HFFc6 (cell line): ENCODE results near the gene TSPAN18. TPM values are rescaled to one million over a fixed set of nuclear protein-coding genes. Genes with fewer than 3 reads are reported as not detected.

Experiments
- DNase-seq: peaks from one replicate; pipeline ENCODE4 v3.0.0-alpha.2; 2018
- H3K27ac Mint-ChIP-seq: 2 replicates; pipeline ENCODE4 v1.8.0; 2020; ENCODE audit warnings: mild to moderate bottlenecking, mixed read lengths
- H3K27me3 Mint-ChIP-seq: 2 replicates; pipeline ENCODE4 v1.8.0; 2021; ENCODE audit warnings: mild to moderate bottlenecking, moderate library complexity, mixed read lengths; ENCODE audit not compliant: insufficient read depth
- H3K36me3 Mint-ChIP-seq: 2 replicates; pipeline ENCODE4 v1.8.0; 2021; ENCODE audit warnings: low read depth, mixed read lengths
- H3K4me1 Mint-ChIP-seq: 2 replicates; pipeline ENCODE4 v1.8.0; 2020; ENCODE audit warnings: low read depth, mixed read lengths
- H3K4me3 Mint-ChIP-seq: 2 replicates; pipeline ENCODE4 v1.8.0; 2020; ENCODE audit warnings: mild to moderate bottlenecking, moderate library complexity, mixed read lengths
- H3K9me3 Mint-ChIP-seq: 2 replicates; pipeline ENCODE4 v1.8.0; 2020; ENCODE audit warnings: mild to moderate bottlenecking, mixed read lengths
- total RNA-seq, 6 experiments: library from RNA; stranded (reverse); fragmentation: NEBNext Ultra II Directional; extraction: Animal tissue kit (Norgen Biotek cat#: 25700); gene quantifications; 2 replicates in 1 of 6; 3 replicates in 5 of 6; pipeline ENCODE4 v1.2.3, GENCODE V29; 2021
- TF ChIP-seq, protein P1 (sequence below): fragments of 200-600 bp; sonication (generic); IDR thresholded peaks from 2 replicates; pipeline ENCODE4 v1.5.0; 2021; ENCODE audit warnings: antibody characterized with exemption, mild to moderate bottlenecking

TSPAN18 gene
- total RNA-seq, 6 experiments from 2014 or later = 0.09 TPM; not detected in 5

DNA sequence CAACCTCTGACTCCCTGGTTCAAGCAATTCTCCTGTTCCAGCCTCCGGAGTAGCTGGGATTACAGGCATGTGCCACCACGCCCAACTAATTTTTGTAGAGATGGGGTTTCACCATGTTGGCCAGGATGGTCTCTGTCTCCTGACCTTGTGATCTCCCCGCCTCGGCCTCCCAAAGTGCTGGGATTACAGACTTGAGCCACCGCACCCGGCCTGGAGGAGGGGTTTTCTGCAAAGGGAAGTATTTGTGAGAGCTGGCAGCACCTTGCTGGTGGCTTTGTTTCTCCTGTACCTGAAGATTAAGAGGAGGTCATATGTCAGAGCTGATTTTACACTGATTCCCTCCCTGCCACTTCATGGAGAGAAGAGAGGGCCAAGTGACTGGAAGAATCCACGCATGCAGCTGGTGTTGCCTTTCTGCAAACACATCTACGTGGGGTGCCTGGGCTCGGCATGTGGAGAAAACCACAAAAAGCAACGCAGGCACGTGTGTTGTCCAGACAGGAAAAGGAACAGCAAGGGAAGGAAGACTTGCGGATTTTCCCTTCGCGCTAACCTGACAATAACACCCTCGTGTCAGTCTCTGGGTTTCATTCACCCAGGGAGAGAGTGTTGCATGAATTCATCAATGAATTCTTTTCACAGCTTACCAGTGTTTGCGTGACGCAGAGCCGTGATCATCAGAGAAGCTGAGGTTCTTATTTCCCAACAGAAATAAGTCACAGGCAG is 61.9 kb downstream of the TSPAN18 start:
- no peak overlapping the region for H3K4me3 Mint-ChIP-seq
- TF ChIP-seq, protein P1, sequence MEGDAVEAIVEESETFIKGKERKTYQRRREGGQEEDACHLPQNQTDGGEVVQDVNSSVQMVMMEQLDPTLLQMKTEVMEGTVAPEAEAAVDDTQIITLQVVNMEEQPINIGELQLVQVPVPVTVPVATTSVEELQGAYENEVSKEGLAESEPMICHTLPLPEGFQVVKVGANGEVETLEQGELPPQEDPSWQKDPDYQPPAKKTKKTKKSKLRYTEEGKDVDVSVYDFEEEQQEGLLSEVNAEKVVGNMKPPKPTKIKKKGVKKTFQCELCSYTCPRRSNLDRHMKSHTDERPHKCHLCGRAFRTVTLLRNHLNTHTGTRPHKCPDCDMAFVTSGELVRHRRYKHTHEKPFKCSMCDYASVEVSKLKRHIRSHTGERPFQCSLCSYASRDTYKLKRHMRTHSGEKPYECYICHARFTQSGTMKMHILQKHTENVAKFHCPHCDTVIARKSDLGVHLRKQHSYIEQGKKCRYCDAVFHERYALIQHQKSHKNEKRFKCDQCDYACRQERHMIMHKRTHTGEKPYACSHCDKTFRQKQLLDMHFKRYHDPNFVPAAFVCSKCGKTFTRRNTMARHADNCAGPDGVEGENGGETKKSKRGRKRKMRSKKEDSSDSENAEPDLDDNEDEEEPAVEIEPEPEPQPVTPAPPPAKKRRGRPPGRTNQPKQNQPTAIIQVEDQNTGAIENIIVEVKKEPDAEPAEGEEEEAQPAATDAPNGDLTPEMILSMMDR = no peak
- DNase-seq = no peak
- H3K9me3 Mint-ChIP-seq = no peaks in the 10 kb centered on the region
- H3K4me1 Mint-ChIP-seq = no peaks in the 10 kb centered on the region
- no peaks in the 10 kb centered on the region for H3K36me3 Mint-ChIP-seq
- no peak overlapping the region for H3K27ac Mint-ChIP-seq
- peaks cover 64% of the 10 kb centered on the region for H3K27me3 Mint-ChIP-seq

DNA sequence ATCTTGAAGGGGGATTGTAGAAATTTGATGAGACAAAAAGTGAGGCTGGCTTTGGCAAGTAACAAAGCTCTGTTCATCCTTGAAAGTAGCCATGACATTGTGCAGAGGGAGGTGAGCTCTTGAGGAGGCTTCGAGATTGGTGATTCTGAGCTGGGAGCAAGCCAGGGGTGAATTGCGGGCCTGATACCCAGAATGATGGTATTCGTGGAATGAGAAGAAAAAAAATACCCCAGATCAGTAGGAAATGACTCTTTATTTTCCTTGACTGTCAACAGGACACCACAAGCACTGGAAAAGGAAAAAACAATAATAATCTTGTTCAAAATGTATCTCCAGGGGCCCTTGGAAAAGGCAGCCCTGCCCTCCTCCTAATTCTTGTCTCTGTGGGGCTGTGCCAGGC is 62.7 kb downstream of the TSPAN18 start:
- no peak for DNase-seq
- no peak overlapping the region for H3K27ac Mint-ChIP-seq
- H3K4me3 Mint-ChIP-seq = no peak overlapping the region
- no peaks in the 10 kb centered on the region for H3K36me3 Mint-ChIP-seq
- no peaks in the 10 kb centered on the region for H3K9me3 Mint-ChIP-seq
- peaks cover 63% of the 10 kb centered on the region for H3K27me3 Mint-ChIP-seq
- no peaks in the 10 kb centered on the region for H3K4me1 Mint-ChIP-seq
- TF ChIP-seq, protein P1 = no peak

DNA sequence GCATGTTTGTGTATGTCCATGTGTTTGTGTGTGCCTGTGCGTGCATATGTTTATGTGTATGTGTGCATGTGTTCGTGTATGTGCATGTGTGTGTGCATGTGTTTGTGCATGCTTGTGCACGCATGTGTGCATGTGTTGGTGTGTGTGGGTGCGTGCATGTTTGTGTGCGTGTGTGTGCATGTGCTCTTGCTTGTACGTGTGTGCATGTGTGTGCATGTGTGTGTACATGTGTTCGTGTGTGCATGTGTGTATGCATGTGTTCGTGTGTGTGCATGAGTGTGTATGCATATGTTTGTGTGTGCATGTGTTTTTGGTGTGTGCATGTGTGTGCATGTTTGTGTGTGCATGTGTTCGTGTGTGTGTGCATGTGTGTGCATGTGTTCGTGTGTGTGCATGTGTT is 63.4 kb downstream of the TSPAN18 start:
- TF ChIP-seq, protein P1 = no peak
- no peaks in the 10 kb centered on the region for H3K4me1 Mint-ChIP-seq

DNA sequence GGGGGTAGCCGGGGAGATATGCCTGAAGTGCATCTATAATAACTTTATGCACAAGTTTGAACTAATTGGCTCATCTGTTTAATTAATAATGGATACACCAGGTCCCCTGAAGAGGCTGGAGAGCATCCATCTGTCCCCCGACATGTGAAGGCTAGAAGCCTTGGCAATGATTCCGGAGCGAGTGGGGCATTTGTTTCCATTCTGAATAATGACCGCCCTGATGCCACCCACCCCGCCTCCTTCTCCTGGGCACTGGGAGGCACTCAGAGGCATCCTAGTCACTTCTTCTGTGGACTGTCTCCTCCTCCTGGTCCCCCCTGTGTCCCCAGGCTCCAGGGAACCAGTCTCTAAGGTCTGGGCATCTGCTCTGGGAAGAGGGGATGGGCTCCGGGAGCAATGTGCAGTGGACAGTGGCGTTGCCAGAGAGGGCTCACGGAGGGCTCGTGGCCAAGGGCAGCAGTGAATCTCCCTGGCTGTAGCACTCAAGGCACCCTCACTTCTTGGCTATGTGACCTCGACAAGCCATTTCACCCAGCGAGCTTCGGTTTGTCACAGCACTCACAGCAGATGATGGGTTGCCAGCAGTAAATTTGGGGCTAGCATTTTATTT is 64.7 kb downstream of the TSPAN18 start:
- TF ChIP-seq, protein P1 = no peak
- H3K9me3 Mint-ChIP-seq = no peaks in the 10 kb centered on the region
- H3K27me3 Mint-ChIP-seq = peaks cover 46% of the 10 kb centered on the region
- no peaks in the 10 kb centered on the region for H3K4me1 Mint-ChIP-seq
- no peaks in the 10 kb centered on the region for H3K36me3 Mint-ChIP-seq
- no peak for DNase-seq
- no peak overlapping the region for H3K4me3 Mint-ChIP-seq
- H3K27ac Mint-ChIP-seq = no peak overlapping the region

More for the DNA sequence above, 63.4 kb downstream of the TSPAN18 start:
- Mint-ChIP-seq H3K27ac (no peak overlapping the region), H3K4me3 (no peak overlapping the region), H3K27me3 (peaks cover 56% of the 10 kb centered on the region), H3K9me3 (no peaks in the 10 kb centered on the region), H3K36me3 (no peaks in the 10 kb centered on the region)
- DNase-seq = no peak

DNA sequence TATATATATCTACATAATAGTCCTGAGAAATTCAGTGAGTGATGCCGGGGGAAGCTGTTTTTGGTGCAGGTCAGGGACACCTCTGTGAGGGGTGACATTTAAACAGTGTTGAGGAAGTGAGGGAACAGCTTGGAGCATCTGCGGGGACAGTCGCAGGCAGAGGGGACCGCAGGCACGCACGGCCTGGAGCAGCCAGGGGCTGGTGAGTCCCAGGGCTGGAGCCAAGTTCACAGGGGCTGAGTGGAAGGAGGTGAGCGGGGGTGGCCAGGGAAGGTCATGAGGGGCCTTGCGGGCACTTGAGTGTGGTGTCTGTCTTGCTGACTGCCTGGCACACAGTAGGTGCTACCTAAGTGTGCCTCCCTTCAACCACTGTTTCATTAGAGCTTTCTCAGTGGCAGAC is 65.4 kb downstream of the TSPAN18 start:
- H3K36me3 Mint-ChIP-seq = no peaks in the 10 kb centered on the region
- no peaks in the 10 kb centered on the region for H3K9me3 Mint-ChIP-seq
- TF ChIP-seq, protein P1 = no peak
- DNase-seq = no peak
- H3K27me3 Mint-ChIP-seq = peaks cover 46% of the 10 kb centered on the region
- no peak overlapping the region for H3K4me3 Mint-ChIP-seq
- H3K4me1 Mint-ChIP-seq = no peaks in the 10 kb centered on the region
- no peak overlapping the region for H3K27ac Mint-ChIP-seq
